Body of pancreas (tissue), 4 donors: ENCODE results near the gene PPOX.

Experiments used
- CTCF ChIP-seq, 7 experiments: fragments of 450-650 bp in 4 of 7; fragments of 200-600 bp in 3 of 7; sonication (generic) in 3 of 7; IDR thresholded peaks; one replicate each; pipeline ENCODE4 v1.5.1; 2016 to 2019; ENCODE audit warnings: antibody characterized with exemption in 7 of 7
- POLR2A ChIP-seq, 3 donors: fragments of 450-650 bp; IDR thresholded peaks; one replicate each; pipeline ENCODE4 v1.6.1; 2016; ENCODE audit warnings: antibody characterized with exemption in 3 of 3, mild to moderate bottlenecking in 2 of 3

GRCh38 chr1:161139766-161140165 lies 26.5 kb upstream of the PPOX start:
- peak in 6 of 7 experiments; percentile 32 to 67 (median 55) for TF ChIP-seq CTCF (IDR thresholded peaks at IDR 0.05)
- no peak for TF ChIP-seq POLR2A (IDR thresholded peaks at IDR 0.05)
